T-cell (primary cell): ENCODE results near the gene ATP2B1. TPM values are rescaled to one million over a fixed set of nuclear protein-coding genes. Genes with fewer than 3 reads are reported as not detected.

Experiments
- ATAC-seq, 4 experiments: fragments of 200-7000 bp in 3 of 4; fragments of 150-1000 bp in 1 of 4; cut with Tn5 transposase; replicated peaks in 1 of 4; 1 replicate in 3 of 4; 2 replicates in 1 of 4; pipeline ENCODE4 v1.10.0; 2021; ENCODE audit warnings: moderate library complexity in 3 of 4, mild to moderate bottlenecking in 2 of 4, moderate number of reproducible peaks in 1 of 4
- CTCF ChIA-PET, 2 donors: fragments of 300-600 bp; sonication (Branson Sonifier 250); formaldehyde crosslinking; loops; one replicate each; lab custom pipeline; 2022; ENCODE audit warnings: antibody characterized with exemption in 2 of 2; lab: Charles Lee
- POLR2A ChIA-PET, 2 donors: fragments of 300-600 bp; sonication (Branson Sonifier 250); formaldehyde crosslinking; loops; one replicate each; lab custom pipeline; 2022; ENCODE audit warnings: antibody characterized with exemption in 2 of 2; lab: Charles Lee
- DNase-seq, 35 experiments: peaks; one replicate each; pipeline versions ENCODE4 v3.0.0 to v3.0.0-alpha.2; 2013 to 2023
- H3K27ac ChIP-seq: one replicate; pipeline ENCODE4 v1.5.1; 2013; ENCODE audit warnings: low read length
- H3K27me3 ChIP-seq, 2 experiments: replicated peaks in 1 of 2; 1 replicate in 1 of 2; 2 replicates in 1 of 2; pipeline versions ENCODE4 v1.6.1 to v1.7.0; 2013; ENCODE audit warnings: low read length in 1 of 2, mixed read lengths in 1 of 2; ENCODE audit not compliant: control insufficient read depth in 2 of 2, insufficient read depth in 2 of 2; ENCODE audit errors: extremely low read depth in 1 of 2
- H3K36me3 ChIP-seq, 2 donors: 1 replicate in 1 of 2; 2 replicates in 1 of 2; pipeline versions ENCODE4 v1.6.1 to v1.7.0; 2013; ENCODE audit warnings: low read length in 1 of 2; ENCODE audit not compliant: control insufficient read depth in 2 of 2, insufficient read depth in 1 of 2; ENCODE audit errors: extremely low read depth in 1 of 2
- H3K4me1 ChIP-seq, 2 experiments: 1 replicate in 1 of 2; 2 replicates in 1 of 2; pipeline versions ENCODE4 v1.6.1 to v1.7.0; 2013; ENCODE audit warnings: low read length in 2 of 2, mixed read lengths in 1 of 2; ENCODE audit not compliant: insufficient read depth in 2 of 2, control insufficient read depth in 1 of 2; ENCODE audit errors: extremely low read depth in 1 of 2
- H3K4me3 ChIP-seq, 2 donors: 1 replicate in 1 of 2; 2 replicates in 1 of 2; pipeline versions ENCODE4 v1.5.1 to v1.7.0; 2013; ENCODE audit warnings: mild to moderate bottlenecking in 2 of 2, low read length in 1 of 2, moderate library complexity in 1 of 2; ENCODE audit not compliant: control insufficient read depth in 1 of 2; ENCODE audit errors: extremely low read depth in 1 of 2
- H3K9me3 ChIP-seq: 2 replicates; pipeline ENCODE4 v1.7.0; 2013
- H3K27ac Mint-ChIP-seq, 2 donors: one replicate each; pipeline ENCODE4 v1.8.0; 2020 to 2021; ENCODE audit warnings: mild to moderate bottlenecking in 2 of 2, mixed read lengths in 2 of 2
- H3K27me3 Mint-ChIP-seq, 2 donors: one replicate each; pipeline ENCODE4 v1.8.0; 2021 to 2022; ENCODE audit warnings: mixed read lengths in 2 of 2
- H3K36me3 Mint-ChIP-seq: one replicate; pipeline ENCODE4 v1.8.0; 2021; ENCODE audit warnings: mixed read lengths
- H3K4me1 Mint-ChIP-seq, 3 donors: one replicate each; pipeline ENCODE4 v1.8.0; 2020 to 2022; ENCODE audit warnings: mixed read lengths in 3 of 3, mild to moderate bottlenecking in 1 of 3
- H3K4me3 Mint-ChIP-seq, 3 donors: one replicate each; pipeline ENCODE4 v1.8.0; 2020 to 2022; ENCODE audit warnings: mild to moderate bottlenecking in 3 of 3, mixed read lengths in 3 of 3, moderate library complexity in 3 of 3
- H3K9me3 Mint-ChIP-seq, 3 donors: one replicate each; pipeline ENCODE4 v1.8.0; 2020 to 2022; ENCODE audit warnings: mixed read lengths in 3 of 3
- WGBS: methylation state at CpG from one replicate; pipeline ENCODE4 v1.1.5; 2013; ENCODE audit warnings: missing lambda C conversion rate; ENCODE audit not compliant: insufficient coverage; 5-methylcytosine and 5-hydroxymethylcytosine counted together
- total RNA-seq, 35 experiments: library from RNA in 6 of 35; stranded (reverse) in 6 of 35; fragments of 120-200 nt in 1 of 35; gene quantifications; one replicate each; pipeline versions ENCODE4 v1.2.1 to v1.2.4 and lab custom pipeline; 2013 to 2026

ATP2B1 gene
- total RNA-seq, 5 donors from 2014 or later (not counting 1 experiment from before 2014, with no cell fraction given) = 38.3 to 104 (median 44.4) TPM

DNA sequence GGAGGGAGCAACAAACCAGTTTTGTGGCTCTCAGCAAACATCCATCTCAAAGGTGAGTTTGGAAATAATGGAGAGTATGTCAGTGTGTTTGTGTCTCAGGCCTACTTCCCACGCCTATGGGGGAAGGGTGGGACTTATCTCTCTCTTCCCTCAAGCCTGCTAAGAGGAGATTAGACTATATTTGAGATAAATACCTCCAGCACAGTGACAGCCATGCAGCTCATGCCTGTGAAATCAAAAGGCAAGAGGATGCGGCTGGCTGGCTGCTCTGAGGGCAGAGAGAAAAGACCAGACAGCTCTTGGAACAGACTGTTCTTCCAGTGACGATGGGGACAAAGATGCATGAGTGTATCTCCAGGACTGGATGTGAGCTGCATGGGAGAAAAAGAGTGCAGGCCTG, 168.1 kb downstream of the ATP2B1 start:
- peaks cover 0 to 2% of the 10 kb centered on the region in 2 experiments for H3K4me1 ChIP-seq
- no peak overlapping the region for H3K4me3 Mint-ChIP-seq
- no peaks in the 10 kb centered on the region for H3K27me3 ChIP-seq
- no peaks in the 10 kb centered on the region for H3K36me3 ChIP-seq
- H3K36me3 Mint-ChIP-seq = no peaks in the 10 kb centered on the region
- POLR2A ChIA-PET = no interaction called here
- WGBS = 90% methylated on average over 2 of the region's 3 CpGs
- ATAC-seq (no peak), DNase-seq (no peak)
- H3K27ac Mint-ChIP-seq = no peak overlapping the region
- H3K4me1 Mint-ChIP-seq = peaks cover 4 to 9% (median 7%) of the 10 kb centered on the region in 3 donors
- H3K27me3 Mint-ChIP-seq = no peaks in the 10 kb centered on the region
- H3K9me3 Mint-ChIP-seq = no peaks in the 10 kb centered on the region
- no peak overlapping the region for H3K27ac ChIP-seq
- H3K4me3 ChIP-seq = no peak overlapping the region
- CTCF ChIA-PET = interaction anchor here (0.6 to 1.2 kb wide), 3 partner anchors 9 to 545 kb away, joined by 3 to 4 read pairs (median 3); no protein-coding TSS in a partner anchor
- H3K9me3 ChIP-seq = no peaks in the 10 kb centered on the region

DNA sequence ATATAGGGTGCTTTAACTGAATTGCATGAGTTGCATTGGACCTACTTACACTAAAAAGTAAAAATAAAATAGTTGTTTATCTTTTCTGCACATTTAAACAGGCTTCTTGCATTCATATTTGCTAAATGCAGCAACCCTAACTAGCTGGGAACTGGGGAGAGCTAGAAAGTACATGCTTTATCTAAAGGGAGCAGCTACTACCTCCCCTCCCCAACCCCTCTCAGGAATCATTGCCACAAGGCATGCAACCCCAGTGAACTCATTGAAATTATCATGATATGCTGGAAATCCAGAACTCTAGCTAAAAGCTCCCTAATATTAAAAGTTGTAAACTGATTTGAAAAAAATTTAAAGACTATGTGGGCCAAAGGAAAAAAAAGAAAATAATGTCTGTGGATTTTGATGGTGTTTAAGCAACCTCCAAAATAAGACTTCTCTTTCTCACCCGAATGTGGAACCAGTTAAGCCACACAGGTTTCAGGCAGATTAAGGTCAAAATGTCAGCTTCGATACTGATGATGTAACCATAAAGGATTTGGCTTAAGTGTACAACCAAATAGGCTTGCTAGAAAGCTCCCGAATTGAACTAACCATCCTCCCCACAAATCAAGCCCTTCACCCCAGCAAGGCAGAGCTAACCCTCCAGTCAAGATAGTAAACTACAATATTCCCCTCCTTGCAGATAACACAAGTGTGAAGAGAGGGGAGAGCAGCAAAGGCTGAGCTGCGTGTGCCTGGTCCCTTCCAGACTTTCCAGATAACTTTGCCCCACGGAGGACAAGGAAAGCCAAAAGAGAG, 169.0 kb downstream of the ATP2B1 start:
- no peaks in the 10 kb centered on the region for H3K9me3 Mint-ChIP-seq
- H3K36me3 Mint-ChIP-seq = no peaks in the 10 kb centered on the region
- ATAC-seq = no peak
- no peak overlapping the region for H3K4me3 Mint-ChIP-seq
- WGBS = 100% methylated on average over 2 of the region's 5 CpGs
- no peak overlapping the region for H3K27ac Mint-ChIP-seq
- CTCF ChIA-PET = interaction anchor here (0.7 to 1.8 kb wide), 4 partner anchors 30 to 564 kb away, joined by 3 to 5 read pairs (median 4); no protein-coding TSS in a partner anchor
- H3K27ac ChIP-seq = no peak overlapping the region
- DNase-seq = no peak
- POLR2A ChIA-PET = interaction anchor here in 1 of 2 donors (0.6 kb wide), 1 partner anchor 593 kb away, joined by 3 read pairs; no protein-coding TSS in a partner anchor
- H3K27me3 Mint-ChIP-seq = no peaks in the 10 kb centered on the region
- H3K4me3 ChIP-seq = no peak overlapping the region
- H3K9me3 ChIP-seq = no peaks in the 10 kb centered on the region
- H3K27me3 ChIP-seq = no peaks in the 10 kb centered on the region
- peaks cover 4 to 9% (median 7%) of the 10 kb centered on the region in 3 donors for H3K4me1 Mint-ChIP-seq
- no peaks in the 10 kb centered on the region for H3K36me3 ChIP-seq
- peaks cover 0 to 2% of the 10 kb centered on the region in 2 experiments for H3K4me1 ChIP-seq

DNA sequence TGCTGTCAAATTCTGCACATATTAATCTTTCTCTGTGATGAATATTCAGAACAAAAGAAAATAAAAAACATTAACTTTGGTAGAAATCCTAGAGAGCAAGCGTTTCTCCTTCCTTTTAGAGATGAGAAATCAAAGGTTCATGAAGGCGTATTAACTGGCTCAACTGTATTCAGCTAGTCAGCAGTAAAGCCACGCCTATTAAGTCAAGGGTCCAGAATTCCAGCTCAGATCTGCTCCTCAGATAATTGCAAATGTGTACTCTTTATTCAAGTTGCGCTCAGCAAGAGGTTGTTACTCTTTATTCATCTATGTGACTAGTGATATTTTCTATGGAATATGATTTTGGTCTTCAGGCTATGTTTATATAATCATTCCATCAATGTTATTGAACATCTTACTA, 169.7 kb downstream of the ATP2B1 start:
- peaks cover 0 to 2% of the 10 kb centered on the region in 2 experiments for H3K4me1 ChIP-seq
- 90% methylated on average over 2 of the region's 4 CpGs for WGBS
- POLR2A ChIA-PET = no interaction called here
- H3K27me3 Mint-ChIP-seq = no peaks in the 10 kb centered on the region
- H3K9me3 ChIP-seq = no peaks in the 10 kb centered on the region
- H3K27me3 ChIP-seq = no peaks in the 10 kb centered on the region
- peaks cover 4% of the 10 kb centered on the region for H3K36me3 Mint-ChIP-seq
- CTCF ChIA-PET = interaction anchor here (0.6 to 1.8 kb wide), 5 partner anchors 13 to 564 kb away, joined by 3 to 5 read pairs (median 4); partner anchors contain the start of gene POC1B (in 1 of the 2)
- H3K4me3 ChIP-seq = no peak overlapping the region
- H3K27ac ChIP-seq = no peak overlapping the region
- peaks cover 4 to 9% (median 7%) of the 10 kb centered on the region in 3 donors for H3K4me1 Mint-ChIP-seq
- no peaks in the 10 kb centered on the region for H3K9me3 Mint-ChIP-seq
- ATAC-seq (no peak), DNase-seq (no peak)
- no peak overlapping the region for H3K27ac Mint-ChIP-seq
- no peak overlapping the region for H3K4me3 Mint-ChIP-seq
- H3K36me3 ChIP-seq = no peaks in the 10 kb centered on the region

Other genes with a start within 250 kb of the ATP2B1 start
- 1 to 10 TPM; 4.9 to 9.6 (median 6.5) TPM for gene GALNT4, start 184.0 kb downstream of the ATP2B1 start, total RNA-seq
- gene POC1B, start 182.8 kb downstream of the ATP2B1 start, total RNA-seq = 10 to 100 TPM; 17.2 to 25.5 (median 18.9) TPM